Astrocyte (in vitro differentiated cells and primary cell): ENCODE results near the gene TEKT3. TPM values are rescaled to one million over a fixed set of nuclear protein-coding genes. Genes with fewer than 3 reads are reported as not detected.

Experiments
- DNase-seq: peaks from one replicate; pipeline ENCODE4 v3.0.0-alpha.2; 2010; ENCODE audit warnings: low read depth
- FAIRE-seq: peaks from 2 replicates; lab custom pipeline; 2011; peaks lifted over from hg19 to GRCh38; lab: Jason Lieb, UNC
- H2AFZ ChIP-seq: 2 replicates; pipeline ENCODE4 v1.6.0; 2012; ENCODE audit warnings: low read depth, low read length, inconsistent platforms
- H3K27ac ChIP-seq: 2 replicates; pipeline ENCODE4 v1.5.1; 2011; ENCODE audit warnings: low read depth, low read length, inconsistent platforms
- H3K27me3 ChIP-seq: 2 replicates; pipeline ENCODE4 v1.6.0; 2011; ENCODE audit warnings: low read length, inconsistent platforms; ENCODE audit not compliant: insufficient read depth
- H3K36me3 ChIP-seq: 2 replicates; pipeline ENCODE4 v1.5.1; 2011; ENCODE audit warnings: low read length, inconsistent platforms; ENCODE audit not compliant: insufficient read depth
- H3K4me1 ChIP-seq: 2 replicates; pipeline ENCODE4 v1.5.1; 2011; ENCODE audit warnings: low read length, inconsistent platforms; ENCODE audit not compliant: insufficient read depth
- H3K4me2 ChIP-seq: 2 replicates; pipeline ENCODE4 v1.6.0; 2012; ENCODE audit warnings: low read length, inconsistent platforms
- H3K4me3 ChIP-seq: 2 replicates; pipeline ENCODE4 v1.5.1; 2011; ENCODE audit warnings: low read depth, mild to moderate bottlenecking, low read length, inconsistent platforms; ENCODE audit not compliant: insufficient read depth
- H3K79me2 ChIP-seq: 2 replicates; pipeline ENCODE4 v1.6.0; 2012; ENCODE audit warnings: mild to moderate bottlenecking, low read length, inconsistent platforms; ENCODE audit not compliant: insufficient read depth
- H3K9ac ChIP-seq: 2 replicates; pipeline ENCODE4 v1.6.0; 2012; ENCODE audit warnings: mild to moderate bottlenecking, low read length, inconsistent platforms
- H3K9me3 ChIP-seq: 2 replicates; pipeline ENCODE4 v1.5.1; 2012; ENCODE audit warnings: low read depth, mild to moderate bottlenecking, low read length, inconsistent platforms; ENCODE audit not compliant: insufficient read depth
- H4K20me1 ChIP-seq: 2 replicates; pipeline ENCODE4 v1.6.0; 2012; ENCODE audit warnings: low read length, inconsistent platforms; ENCODE audit not compliant: insufficient read depth
- H3K27ac Mint-ChIP-seq: one replicate; pipeline ENCODE4 v1.8.0; 2021; ENCODE audit warnings: mild to moderate bottlenecking, mixed read lengths; ENCODE audit not compliant: unreplicated experiment
- H3K27me3 Mint-ChIP-seq: one replicate; pipeline ENCODE4 v1.8.0; 2021; ENCODE audit warnings: low read depth, mixed read lengths; ENCODE audit not compliant: unreplicated experiment
- H3K36me3 Mint-ChIP-seq: one replicate; pipeline ENCODE4 v1.8.0; 2021; ENCODE audit warnings: low read depth, mixed read lengths; ENCODE audit not compliant: unreplicated experiment
- H3K4me1 Mint-ChIP-seq: one replicate; pipeline ENCODE4 v1.8.0; 2021; ENCODE audit warnings: low read depth, mixed read lengths; ENCODE audit not compliant: unreplicated experiment
- H3K4me3 Mint-ChIP-seq: one replicate; pipeline ENCODE4 v1.8.0; 2021; ENCODE audit warnings: mild to moderate bottlenecking, moderate library complexity, mixed read lengths; ENCODE audit not compliant: unreplicated experiment
- H3K9me3 Mint-ChIP-seq: one replicate; pipeline ENCODE4 v1.8.0; 2021; ENCODE audit warnings: mild to moderate bottlenecking, mixed read lengths; ENCODE audit not compliant: unreplicated experiment
- CTCF ChIP-seq: IDR thresholded peaks from 2 replicates; pipeline ENCODE4 v1.5.1; 2011; ENCODE audit warnings: low read depth, mild to moderate bottlenecking, inconsistent platforms, low read length, moderate library complexity; ENCODE audit not compliant: insufficient read depth
- EZH2 ChIP-seq: IDR thresholded peaks from 2 replicates; pipeline ENCODE4 v1.6.1; 2012; ENCODE audit warnings: mild to moderate bottlenecking, low read length, inconsistent platforms; ENCODE audit not compliant: insufficient read depth
- total RNA-seq: library from RNA; stranded (reverse); gene quantifications from 2 replicates; pipeline ENCODE4 v1.2.1, GENCODE V29; 2021

The TEKT3 gene
- total RNA-seq, 1 donor from 2014 or later: not detected

- peaks cover 5% of the 10 kb centered on the region for H3K9me3 Mint-ChIP-seq
- no peak overlapping the region for H2AFZ ChIP-seq
Observed at GRCh38 chr17:15298176-15298575, 43.2 kb downstream of the TEKT3 start.

GRCh38 chr17:15293558-15293957 is 47.8 kb downstream of the TEKT3 start:
- DNase-seq: no peak
- H2AFZ ChIP-seq: no peak overlapping the region
- H4K20me1 ChIP-seq: no peaks in the 10 kb centered on the region
- Mint-ChIP-seq H3K4me3 (no peak overlapping the region), H3K36me3 (peaks cover 2% of the 10 kb centered on the region), H3K27ac (no peak overlapping the region), H3K4me1 (peaks cover 9% of the 10 kb centered on the region), H3K9me3 (peaks cover 7% of the 10 kb centered on the region), H3K27me3 (no peaks in the 10 kb centered on the region)
- peaks cover 17% of the 10 kb centered on the region for H3K4me1 ChIP-seq
- H3K9ac ChIP-seq: no peak overlapping the region
- H3K27ac ChIP-seq: no peak overlapping the region
- no peak overlapping the region for H3K4me3 ChIP-seq
- no peak for TF ChIP-seq EZH2
- no peak for TF ChIP-seq CTCF
- H3K27me3 ChIP-seq: no peaks in the 10 kb centered on the region
- H3K79me2 ChIP-seq: no peaks in the 10 kb centered on the region
- FAIRE-seq: no peak
- no peaks in the 10 kb centered on the region for H3K36me3 ChIP-seq
- H3K4me2 ChIP-seq: no peak overlapping the region
- no peaks in the 10 kb centered on the region for H3K9me3 ChIP-seq

More at GRCh38 chr17:15298176-15298575, 43.2 kb downstream of the TEKT3 start:
- no peak overlapping the region for H3K4me3 Mint-ChIP-seq
- no peaks in the 10 kb centered on the region for H3K27me3 Mint-ChIP-seq
- Histone ChIP-seq H3K4me1 (peaks cover 8% of the 10 kb centered on the region), H3K27me3 (no peaks in the 10 kb centered on the region), H3K36me3 (no peaks in the 10 kb centered on the region), H4K20me1 (no peaks in the 10 kb centered on the region), H3K79me2 (no peaks in the 10 kb centered on the region), H3K9me3 (no peaks in the 10 kb centered on the region), H3K9ac (no peak overlapping the region), H3K4me2 (no peak overlapping the region), H3K4me3 (no peak overlapping the region), H3K27ac (no peak overlapping the region)
- H3K27ac Mint-ChIP-seq: no peak overlapping the region
- DNase-seq: peak; percentile 79
- H3K4me1 Mint-ChIP-seq: no peaks in the 10 kb centered on the region
- TF ChIP-seq EZH2: no peak
- TF ChIP-seq CTCF: no peak
- peaks cover 2% of the 10 kb centered on the region for H3K36me3 Mint-ChIP-seq
- peak; percentile 60 for FAIRE-seq

GRCh38 chr17:15291674-15292361 is 49.6 kb downstream of the TEKT3 start:
- Mint-ChIP-seq H3K27ac (no peak overlapping the region), H3K4me1 (peaks cover 9% of the 10 kb centered on the region), H3K27me3 (peaks cover 3% of the 10 kb centered on the region), H3K36me3 (no peaks in the 10 kb centered on the region), H3K9me3 (peaks cover 11% of the 10 kb centered on the region), H3K4me3 (no peak overlapping the region)
- H3K4me1 ChIP-seq: peaks cover 9% of the 10 kb centered on the region
- H3K27me3 ChIP-seq: no peaks in the 10 kb centered on the region
- H3K9me3 ChIP-seq: no peaks in the 10 kb centered on the region
- no peak overlapping the region for H3K4me3 ChIP-seq
- FAIRE-seq (no peak), DNase-seq (peak; percentile 85)
- no peaks in the 10 kb centered on the region for H3K36me3 ChIP-seq
- H4K20me1 ChIP-seq: no peaks in the 10 kb centered on the region
- H3K4me2 ChIP-seq: peak overlapping the region; percentile 52
- no peak overlapping the region for H3K9ac ChIP-seq
- no peak overlapping the region for H3K27ac ChIP-seq
- no peaks in the 10 kb centered on the region for H3K79me2 ChIP-seq
- no peak overlapping the region for H2AFZ ChIP-seq
- no peak for TF ChIP-seq EZH2
- TF ChIP-seq CTCF: no peak
